ENCODE measurements around the gene TKTL2.

- TF ChIP-seq EZH2 (IDR thresholded peaks at IDR 0.05; ENCODE audit: borderline replicate concordance, low read depth, low read length, poor library complexity, severe bottlenecking), result no peak
- no peak for TF ChIP-seq CTCF (conservative IDR thresholded peaks at IDR 0.05; ENCODE audit: low read depth, low read length)
Measured at GRCh38 chr4:163476761-163477438, 3.3 kb upstream of the TKTL2 start.

Measured in A673 (cell line).